Prostate gland (tissue), 2 donors: Measurements from ENCODE around the gene CRYBA2.

Experiments used
- CTCF ChIP-seq, 4 experiments: fragments of 200-600 bp in 2 of 4; fragments of 450-650 bp in 2 of 4; sonication (generic) in 2 of 4; IDR thresholded peaks; 1 replicate in 3 of 4; 2 replicates in 1 of 4; pipeline ENCODE4 v1.5.1; 2016 to 2019; ENCODE audit warnings: antibody characterized with exemption in 4 of 4, mild to moderate bottlenecking in 2 of 4, moderate library complexity in 2 of 4
- POLR2A ChIP-seq: fragments of 450-650 bp; IDR thresholded peaks from one replicate; pipeline ENCODE4 v1.6.1; 2016; ENCODE audit warnings: antibody characterized with exemption, mild to moderate bottlenecking
- POLR2AphosphoS5 ChIP-seq: sonication (generic); formaldehyde crosslinking; IDR thresholded peaks from one replicate; pipeline ENCODE4 v1.6.1; 2017; ENCODE audit warnings: antibody characterized with exemption

GRCh38 chr2:219001100-219001576 is 7.9 kb upstream of the CRYBA2 start:
- no peak for TF ChIP-seq POLR2AphosphoS5
- TF ChIP-seq CTCF (IDR thresholded peaks at IDR 0.05): no peak
- no peak for TF ChIP-seq POLR2A
